22Rv1 (cell line): ENCODE results near the gene RAD9B.

Source experiments
- ZFX ChIP-seq: fragments of 450-650 bp; IDR thresholded peaks from 2 replicates; pipeline ENCODE4 v1.6.1; 2017; ENCODE audit warnings: antibody characterized with exemption, borderline replicate concordance
- TF ChIP-seq, protein P1 (sequence below): fragments of 450-650 bp; IDR thresholded peaks from 2 replicates; pipeline ENCODE4 v1.5.1; 2017; ENCODE audit warnings: mild to moderate bottlenecking

DNA sequence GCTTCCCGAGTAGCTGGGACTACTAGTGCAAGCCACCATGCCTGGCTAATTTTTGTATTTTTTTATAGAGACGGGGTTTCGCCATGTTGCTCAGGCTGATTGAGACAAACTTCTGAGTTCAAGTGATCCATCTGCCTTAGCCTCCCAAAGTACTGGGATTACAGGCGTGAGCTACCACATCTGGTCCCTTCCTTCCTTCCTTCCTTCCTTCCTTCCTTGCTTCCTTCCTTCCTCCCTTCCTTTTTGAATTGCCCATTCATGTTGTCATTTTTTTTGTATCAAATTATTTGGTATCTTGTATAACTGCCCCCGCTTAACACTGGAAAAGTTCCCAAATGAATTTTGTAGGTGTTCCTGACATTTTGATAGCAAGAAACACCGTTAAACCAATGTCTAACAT, 11.7 kb downstream of the RAD9B start:
- TF ChIP-seq, protein P1, sequence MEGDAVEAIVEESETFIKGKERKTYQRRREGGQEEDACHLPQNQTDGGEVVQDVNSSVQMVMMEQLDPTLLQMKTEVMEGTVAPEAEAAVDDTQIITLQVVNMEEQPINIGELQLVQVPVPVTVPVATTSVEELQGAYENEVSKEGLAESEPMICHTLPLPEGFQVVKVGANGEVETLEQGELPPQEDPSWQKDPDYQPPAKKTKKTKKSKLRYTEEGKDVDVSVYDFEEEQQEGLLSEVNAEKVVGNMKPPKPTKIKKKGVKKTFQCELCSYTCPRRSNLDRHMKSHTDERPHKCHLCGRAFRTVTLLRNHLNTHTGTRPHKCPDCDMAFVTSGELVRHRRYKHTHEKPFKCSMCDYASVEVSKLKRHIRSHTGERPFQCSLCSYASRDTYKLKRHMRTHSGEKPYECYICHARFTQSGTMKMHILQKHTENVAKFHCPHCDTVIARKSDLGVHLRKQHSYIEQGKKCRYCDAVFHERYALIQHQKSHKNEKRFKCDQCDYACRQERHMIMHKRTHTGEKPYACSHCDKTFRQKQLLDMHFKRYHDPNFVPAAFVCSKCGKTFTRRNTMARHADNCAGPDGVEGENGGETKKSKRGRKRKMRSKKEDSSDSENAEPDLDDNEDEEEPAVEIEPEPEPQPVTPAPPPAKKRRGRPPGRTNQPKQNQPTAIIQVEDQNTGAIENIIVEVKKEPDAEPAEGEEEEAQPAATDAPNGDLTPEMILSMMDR: no peak
- TF ChIP-seq ZFX: no peak
